Activated T-helper 2 cell treated with anti-CD3 and anti-CD28 coated beads, Interferon-gamma antibody, Interleukin-2, Interleukin-4, amounts not matched to agents 10 μg/mL and 5 μg/mL and 100 μg/mL, durations not matched to agents 14 hours and 24 hours and 36 hours (primary cell): ENCODE data around the gene SLC52A3. TPM values are rescaled to one million over a fixed set of nuclear protein-coding genes. Genes with fewer than 3 reads are reported as not detected.
A peak's percentile ranks its signal among the peaks of the same experiment; 100 is the strongest.
"Not testable (repeated sequence)": the region's sequence is repeated elsewhere in the genome, so short reads cannot be mapped to it uniquely, and the experiment has no call there.

Experiments
- DNase-seq: peaks from one replicate; pipeline ENCODE4 v3.0.0; 2021; ENCODE audit warnings: low spot score
- H3K27ac Mint-ChIP-seq: one replicate; pipeline ENCODE4 v1.8.0; 2021; ENCODE audit warnings: mixed read lengths
- H3K27me3 Mint-ChIP-seq: one replicate; pipeline ENCODE4 v1.8.0; 2021; ENCODE audit warnings: low read depth, mixed read lengths
- H3K36me3 Mint-ChIP-seq: one replicate; pipeline ENCODE4 v1.8.0; 2021; ENCODE audit warnings: low read depth, mixed read lengths
- H3K4me1 Mint-ChIP-seq: one replicate; pipeline ENCODE4 v1.8.0; 2021; ENCODE audit warnings: low read depth, mixed read lengths
- H3K4me3 Mint-ChIP-seq: one replicate; pipeline ENCODE4 v1.8.0; 2021; ENCODE audit warnings: low read depth, mild to moderate bottlenecking, moderate library complexity, mixed read lengths
- H3K9me3 Mint-ChIP-seq: one replicate; pipeline ENCODE4 v1.8.0; 2021; ENCODE audit warnings: mixed read lengths
- intact Hi-C: fragments of 100-400 bp; cut with micrococcal nuclease; formaldehyde crosslinking; loops from one replicate; pipeline ENCODE4 v1.15.1; 2023
- total RNA-seq: library from RNA; stranded (reverse); gene quantifications from 2 replicates; pipeline ENCODE4 v1.2.3, GENCODE V29; 2022

The SLC52A3 gene
- not detected in 2 replicates for total RNA-seq

DNA sequence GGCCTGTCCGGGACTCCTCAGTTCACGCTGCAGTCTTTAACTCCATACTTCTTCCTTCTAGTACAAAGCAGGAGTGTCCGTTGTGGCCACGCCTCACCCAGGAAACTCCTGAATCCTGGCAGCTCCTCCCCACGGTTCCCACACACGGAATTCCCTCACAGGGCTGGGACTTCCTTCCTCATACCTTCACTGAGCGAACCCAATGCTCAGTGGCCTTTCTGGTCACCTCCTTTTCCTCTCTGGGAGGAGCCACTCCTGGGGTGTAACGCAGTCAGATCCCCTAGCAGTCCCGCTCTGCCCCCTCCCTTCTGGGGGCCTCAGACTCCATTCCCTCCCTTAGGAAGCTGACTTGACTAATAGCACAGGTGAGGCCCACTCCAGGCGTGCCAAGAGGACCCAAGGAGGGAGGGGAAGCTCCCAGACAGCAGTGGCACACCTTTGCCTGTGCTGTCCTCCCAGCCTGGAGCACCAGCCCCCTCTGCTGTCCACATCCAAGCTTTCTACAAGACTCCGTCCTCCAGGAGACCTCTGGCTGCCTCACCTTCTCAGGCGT, at the start of gene SLC52A3:
SLC52A3 (minus strand) TSS at position 75 of the 553 bp plus-strand sequence. CDS start 2,726 bp downstream, outside the sequence.
- Mint-ChIP-seq H3K36me3 (no peaks in the 10 kb centered on the region), H3K4me1 (no peaks in the 10 kb centered on the region), H3K9me3 (no peaks in the 10 kb centered on the region), H3K4me3 (no peak within 1 kb of the TSS), H3K27ac (no peak within 1 kb of the TSS), H3K27me3 (peaks cover 5% of the 10 kb centered on the region)
- intact Hi-C loops: no loop called here
- no peak for DNase-seq

DNA sequence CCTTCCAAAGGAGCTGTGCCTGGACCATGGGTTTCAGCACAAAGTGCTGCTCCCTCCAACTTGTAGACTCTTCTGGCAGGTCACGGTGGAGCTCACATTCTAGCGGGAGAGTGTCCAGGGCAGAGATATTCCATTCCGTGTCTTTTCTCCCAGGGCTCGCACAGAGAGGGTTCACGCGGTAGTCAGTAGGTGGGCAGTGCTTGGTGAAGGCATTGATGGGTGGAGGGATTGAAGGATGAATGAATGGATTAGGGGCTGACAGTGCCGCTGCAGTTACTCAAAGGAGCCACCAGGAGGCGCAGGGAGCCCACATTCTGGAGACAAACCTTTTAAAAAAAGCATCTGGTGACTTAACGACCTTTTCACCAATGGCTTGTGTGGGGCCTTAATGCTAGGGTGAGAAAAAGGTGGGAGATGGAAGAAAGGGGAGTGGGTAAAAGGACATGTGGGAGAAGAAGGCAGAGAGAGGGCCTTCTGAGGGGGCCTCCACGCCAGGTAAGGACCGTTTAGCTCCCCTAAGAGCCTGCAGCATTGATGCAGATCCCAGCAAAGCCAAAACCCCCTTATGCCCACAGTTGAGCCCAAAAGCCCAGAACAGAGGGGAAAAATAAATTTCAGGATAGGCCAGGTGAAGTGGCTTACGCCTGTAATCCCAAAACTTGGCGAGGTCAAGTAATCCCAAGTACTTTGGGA, 47.8 kb upstream of the SLC52A3 start:
- Mint-ChIP-seq H3K9me3 (no peaks in the 10 kb centered on the region), H3K27ac (no peak overlapping the region), H3K4me1 (no peaks in the 10 kb centered on the region), H3K27me3 (peaks cover 7% of the 10 kb centered on the region), H3K4me3 (no peak overlapping the region), H3K36me3 (no peaks in the 10 kb centered on the region)
- DNase-seq: peak; percentile 47
- intact Hi-C loops: loop anchor here (1.0 to 5.0 kb wide), 4 partner anchors 66 to 291 kb away; no protein-coding TSS in a partner anchor

DNA sequence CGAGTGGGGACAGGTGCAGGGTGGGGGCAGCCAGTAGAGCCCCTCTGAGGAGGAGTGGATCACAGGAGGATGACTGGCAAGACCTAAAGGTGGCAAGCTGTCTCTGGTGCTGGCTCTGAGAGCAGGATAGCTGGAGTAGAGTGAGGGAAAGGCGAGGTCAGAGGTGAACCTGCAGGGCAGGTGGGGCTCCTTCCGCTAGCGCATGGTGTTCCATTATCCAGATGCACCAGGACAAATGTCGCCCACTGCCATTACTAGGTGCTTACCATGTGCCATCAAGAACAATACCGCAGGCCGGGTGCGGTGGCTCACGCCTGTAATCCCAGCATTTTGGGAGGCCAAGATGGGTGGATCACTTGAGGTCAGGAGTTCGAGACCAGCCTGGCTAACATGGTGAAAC, 46.9 kb upstream of the SLC52A3 start:
- intact Hi-C loops: loop anchor here (5.0 kb wide), 3 partner anchors 67 to 292 kb away; no protein-coding TSS in a partner anchor
- no peak overlapping the region for H3K4me3 Mint-ChIP-seq
- H3K36me3 Mint-ChIP-seq: no peaks in the 10 kb centered on the region
- no peak for DNase-seq
- H3K9me3 Mint-ChIP-seq: no peaks in the 10 kb centered on the region
- H3K27ac Mint-ChIP-seq: no peak overlapping the region
- H3K27me3 Mint-ChIP-seq: peaks cover 4% of the 10 kb centered on the region
- H3K4me1 Mint-ChIP-seq: no peaks in the 10 kb centered on the region

DNA sequence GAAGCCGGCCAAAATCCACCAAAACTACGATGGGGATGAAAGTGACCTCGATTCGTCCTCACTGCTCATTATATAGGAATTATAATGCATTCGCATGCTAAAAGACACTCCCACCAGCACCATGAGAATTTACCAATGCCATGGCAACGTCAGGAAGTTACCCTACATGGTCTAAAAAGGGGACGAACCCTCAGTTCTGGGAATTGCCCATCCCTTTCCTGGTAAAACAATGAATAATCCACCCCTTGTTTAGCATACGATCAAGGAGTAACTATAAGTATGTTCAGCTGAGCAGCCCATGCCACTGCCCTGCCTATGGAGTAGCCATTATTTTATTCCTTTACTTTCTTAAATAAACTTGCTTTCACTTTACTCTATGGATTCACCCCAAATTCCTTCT, 45.1 kb upstream of the SLC52A3 start:
- Mint-ChIP-seq H3K4me3 (no peak overlapping the region), H3K27me3 (peaks cover 9% of the 10 kb centered on the region), H3K4me1 (no peaks in the 10 kb centered on the region), H3K27ac (no peak overlapping the region), H3K9me3 (no peaks in the 10 kb centered on the region), H3K36me3 (no peaks in the 10 kb centered on the region)
- no peak for DNase-seq
- intact Hi-C loops: no loop called here

DNA sequence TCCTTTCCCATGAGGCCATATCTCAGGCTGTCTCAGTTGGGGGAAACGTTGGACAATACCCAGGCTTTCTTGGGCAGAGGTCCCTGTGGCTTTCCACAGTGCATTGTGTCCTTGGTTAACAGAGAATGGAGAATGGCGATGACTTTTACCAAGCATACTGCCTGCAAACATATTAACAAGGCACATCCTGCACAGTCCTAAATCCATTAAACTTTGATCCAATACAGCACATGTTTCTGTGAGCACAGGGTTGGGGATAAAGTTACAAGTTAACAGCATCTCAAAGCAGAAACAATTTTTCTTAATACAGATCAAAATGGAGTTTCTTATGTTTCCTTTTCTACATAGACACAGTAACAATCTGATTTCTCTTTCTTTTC, 44.1 kb upstream of the SLC52A3 start:
- DNase-seq, H3K27ac Mint-ChIP-seq, H3K4me1 Mint-ChIP-seq, H3K9me3 Mint-ChIP-seq, intact Hi-C loops, H3K36me3 Mint-ChIP-seq, H3K27me3 Mint-ChIP-seq, H3K4me3 Mint-ChIP-seq: not testable (repeated sequence)

DNA sequence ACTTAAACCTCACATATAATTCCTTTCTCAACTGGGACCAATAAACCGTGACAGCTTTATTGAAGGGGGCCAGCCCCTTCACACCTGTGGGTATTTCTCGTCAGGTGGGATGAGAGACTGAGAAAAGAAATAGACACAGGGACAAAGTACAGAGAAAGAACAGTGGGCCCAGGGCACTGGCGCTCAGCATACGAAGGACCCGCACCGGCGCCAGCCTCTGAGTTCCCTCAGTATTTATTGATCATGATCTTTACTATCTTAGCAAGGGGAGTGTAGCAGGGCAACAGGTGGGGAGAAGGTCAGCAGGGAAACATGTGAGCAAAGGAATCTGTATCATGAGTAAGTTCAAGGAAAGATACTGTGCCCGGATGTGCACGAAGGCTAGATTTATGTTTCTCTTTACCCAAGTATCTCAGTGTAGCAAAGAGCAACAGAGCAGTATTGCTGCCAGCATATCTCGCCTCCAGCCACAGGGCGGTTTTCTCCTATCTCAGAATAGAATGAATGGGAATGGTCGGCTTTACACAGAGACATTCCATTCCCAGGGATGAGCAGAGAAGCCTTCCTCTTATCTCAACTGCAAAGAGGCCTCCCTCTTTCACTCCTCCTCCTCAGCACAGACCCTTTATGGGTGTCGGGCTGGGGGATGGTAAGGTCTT, 43.6 kb upstream of the SLC52A3 start:
- H3K4me3 Mint-ChIP-seq, H3K36me3 Mint-ChIP-seq, DNase-seq, H3K9me3 Mint-ChIP-seq, H3K4me1 Mint-ChIP-seq, intact Hi-C loops, H3K27ac Mint-ChIP-seq, H3K27me3 Mint-ChIP-seq: not testable (repeated sequence)

DNA sequence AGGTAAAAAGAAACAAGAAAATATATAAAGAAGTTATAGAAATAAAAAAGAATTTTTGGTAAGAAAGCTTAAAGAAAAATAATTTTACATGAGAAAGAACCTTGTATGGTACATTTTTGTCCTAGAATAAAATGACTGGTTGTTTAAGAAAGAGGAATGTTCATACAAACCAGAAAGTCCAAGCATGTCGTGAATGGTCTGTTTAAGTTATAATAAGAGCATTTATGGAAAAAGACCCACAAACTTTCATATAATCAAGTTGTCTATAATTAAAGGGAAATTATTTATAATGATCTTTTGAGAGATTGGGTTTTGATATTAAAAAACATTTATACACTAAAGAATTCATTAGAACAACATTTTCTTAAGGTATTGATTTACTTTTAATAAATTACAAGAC, 37.4 kb upstream of the SLC52A3 start:
- intact Hi-C loops: no loop called here
- Mint-ChIP-seq H3K4me1 (no peaks in the 10 kb centered on the region), H3K4me3 (no peak overlapping the region), H3K27me3 (peaks cover 4% of the 10 kb centered on the region), H3K27ac (no peak overlapping the region), H3K9me3 (peaks cover 14% of the 10 kb centered on the region), H3K36me3 (no peaks in the 10 kb centered on the region)
- DNase-seq: no peak

DNA sequence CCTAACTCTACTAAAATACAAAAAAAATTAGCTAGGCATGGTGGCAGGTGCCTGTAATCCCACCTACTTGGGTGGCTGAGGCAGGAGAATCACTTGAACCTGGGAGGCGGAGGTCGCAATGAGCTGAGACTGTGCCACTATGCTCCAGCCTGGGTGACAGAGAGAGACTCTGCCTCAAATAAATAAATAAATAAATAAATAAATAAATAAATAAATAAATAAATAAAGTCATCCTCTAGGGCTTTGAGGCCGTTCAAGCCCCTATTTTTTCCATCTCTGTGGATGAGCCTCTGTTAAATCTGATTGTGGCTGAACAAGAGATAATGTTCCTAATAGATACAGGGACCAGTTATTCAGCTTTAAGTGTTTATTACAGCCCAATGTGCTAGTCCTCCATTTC, 33.4 kb upstream of the SLC52A3 start:
- Mint-ChIP-seq H3K36me3 (no peaks in the 10 kb centered on the region), H3K4me1 (no peaks in the 10 kb centered on the region), H3K9me3 (peaks cover 14% of the 10 kb centered on the region), H3K27me3 (no peaks in the 10 kb centered on the region), H3K27ac (no peak overlapping the region), H3K4me3 (no peak overlapping the region)
- intact Hi-C loops: no loop called here
- DNase-seq: no peak

DNA sequence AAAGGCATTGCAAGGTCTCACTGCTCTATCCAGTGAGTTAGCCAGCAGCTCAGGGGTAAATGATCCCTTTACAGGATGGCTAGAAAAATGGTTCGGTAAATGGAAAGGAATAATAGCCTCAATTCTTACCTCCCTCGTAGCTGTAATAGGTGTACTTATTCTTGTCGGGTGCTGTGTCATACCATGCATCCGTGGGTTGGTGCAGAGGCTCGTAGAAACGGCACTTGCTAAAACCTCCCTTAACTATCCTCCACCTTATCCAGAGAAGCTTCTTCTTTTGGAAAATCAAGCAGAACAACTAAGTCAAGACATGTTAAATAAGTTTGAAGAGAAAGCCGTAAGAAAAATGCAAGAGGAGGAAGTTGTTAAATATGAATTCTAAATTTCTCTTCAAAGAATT, 31.7 kb upstream of the SLC52A3 start:
- H3K4me1 Mint-ChIP-seq, H3K27me3 Mint-ChIP-seq, H3K4me3 Mint-ChIP-seq, intact Hi-C loops, H3K36me3 Mint-ChIP-seq, DNase-seq, H3K27ac Mint-ChIP-seq, H3K9me3 Mint-ChIP-seq: not testable (repeated sequence)

DNA sequence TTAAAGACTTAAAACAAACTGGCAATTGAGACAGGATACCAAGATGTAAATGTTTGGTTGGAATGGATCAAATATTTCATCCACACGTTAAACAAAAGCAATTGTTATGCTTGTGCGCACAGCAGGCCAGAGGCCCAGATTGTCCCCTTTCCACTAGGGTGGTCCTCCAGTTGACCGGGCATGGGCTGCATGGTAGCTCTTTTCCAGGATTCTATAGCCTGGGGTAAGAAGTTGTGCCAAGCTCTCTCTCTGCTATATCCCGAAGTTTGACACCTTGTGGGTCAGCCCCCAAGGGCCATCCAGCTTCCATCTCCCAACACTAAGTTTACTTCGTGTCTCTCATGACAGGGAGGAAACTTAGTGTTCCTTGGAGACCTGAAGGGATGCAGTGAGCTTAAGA, 30.4 kb upstream of the SLC52A3 start:
- intact Hi-C loops, H3K9me3 Mint-ChIP-seq, H3K4me3 Mint-ChIP-seq, H3K36me3 Mint-ChIP-seq, DNase-seq, H3K27me3 Mint-ChIP-seq, H3K27ac Mint-ChIP-seq, H3K4me1 Mint-ChIP-seq: not testable (repeated sequence)

DNA sequence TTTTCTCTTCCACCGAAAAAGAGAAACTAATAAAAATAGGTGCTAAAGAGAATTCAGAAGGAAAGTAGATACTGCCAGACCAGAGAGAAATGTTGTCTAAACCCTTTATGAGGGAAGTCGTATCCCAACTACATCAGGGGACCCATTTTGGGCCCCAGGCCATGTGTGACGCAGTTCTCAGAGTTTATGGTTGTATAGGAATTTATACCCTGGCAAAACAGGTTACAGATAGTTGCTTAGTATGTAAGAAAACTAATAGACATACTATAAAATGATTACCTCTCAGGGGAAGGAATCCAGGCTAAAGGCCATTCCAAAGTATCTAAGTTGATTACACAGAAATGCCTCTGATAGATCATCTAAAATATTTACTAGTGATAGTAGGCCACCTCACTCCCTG, 28.6 kb upstream of the SLC52A3 start:
- Mint-ChIP-seq H3K27me3 (no peaks in the 10 kb centered on the region), H3K36me3 (no peaks in the 10 kb centered on the region), H3K4me3 (no peak overlapping the region), H3K9me3 (peaks cover 2% of the 10 kb centered on the region), H3K27ac (no peak overlapping the region), H3K4me1 (no peaks in the 10 kb centered on the region)
- DNase-seq: no peak
- intact Hi-C loops: no loop called here

DNA sequence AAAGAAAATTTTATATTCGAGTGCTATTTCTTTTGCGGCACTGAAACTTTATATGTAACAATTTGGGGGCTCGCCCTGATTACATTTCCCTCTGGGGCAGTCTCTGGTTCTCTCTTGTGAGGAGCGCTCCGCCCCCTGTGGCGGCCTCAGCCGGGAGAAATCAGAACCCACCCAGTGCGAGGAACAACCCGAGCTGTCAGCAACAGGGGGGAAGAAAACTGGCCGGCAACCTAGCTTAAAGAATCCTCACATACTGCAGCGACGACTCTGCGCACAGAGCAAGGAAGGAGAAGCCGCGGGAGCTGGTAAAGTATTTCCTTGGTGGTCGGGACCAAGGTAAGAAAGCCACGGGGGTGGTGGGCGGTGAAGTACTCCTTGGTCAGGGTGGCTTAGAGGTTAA, 23.9 kb upstream of the SLC52A3 start:
- no peaks in the 10 kb centered on the region for H3K4me1 Mint-ChIP-seq
- H3K27me3 Mint-ChIP-seq: no peaks in the 10 kb centered on the region
- no peak overlapping the region for H3K4me3 Mint-ChIP-seq
- H3K9me3 Mint-ChIP-seq: peaks cover 5% of the 10 kb centered on the region
- no peak for DNase-seq
- no peaks in the 10 kb centered on the region for H3K36me3 Mint-ChIP-seq
- H3K27ac Mint-ChIP-seq: no peak overlapping the region
- intact Hi-C loops: no loop called here

DNA sequence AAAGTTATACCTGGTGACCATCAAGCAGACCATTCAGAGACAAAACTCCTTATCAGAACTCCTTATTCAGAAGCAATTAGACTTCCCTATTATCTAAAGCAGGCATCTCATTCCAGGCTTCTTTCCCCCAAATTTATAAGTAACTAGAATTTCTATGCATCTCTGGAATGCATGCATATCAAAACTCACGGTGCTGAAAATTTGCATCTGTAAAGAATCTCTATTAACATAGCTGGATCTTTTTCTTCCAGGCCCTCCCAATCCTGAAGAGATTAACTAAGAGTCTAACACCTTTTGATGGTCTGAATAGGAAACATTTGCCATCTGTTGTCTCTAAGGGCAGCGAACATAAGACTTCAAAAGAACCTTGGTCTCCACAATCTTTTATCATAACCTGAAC, 22.8 kb upstream of the SLC52A3 start:
- Mint-ChIP-seq H3K4me1 (no peaks in the 10 kb centered on the region), H3K9me3 (peaks cover 5% of the 10 kb centered on the region), H3K4me3 (no peak overlapping the region), H3K27me3 (no peaks in the 10 kb centered on the region), H3K36me3 (no peaks in the 10 kb centered on the region), H3K27ac (no peak overlapping the region)
- DNase-seq: no peak
- intact Hi-C loops: no loop called here
